Measurements from ENCODE around the gene ACTR1B.
A peak's percentile ranks its signal among the peaks of the same experiment; 100 is the strongest.

Gene ACTR1B

DNA sequence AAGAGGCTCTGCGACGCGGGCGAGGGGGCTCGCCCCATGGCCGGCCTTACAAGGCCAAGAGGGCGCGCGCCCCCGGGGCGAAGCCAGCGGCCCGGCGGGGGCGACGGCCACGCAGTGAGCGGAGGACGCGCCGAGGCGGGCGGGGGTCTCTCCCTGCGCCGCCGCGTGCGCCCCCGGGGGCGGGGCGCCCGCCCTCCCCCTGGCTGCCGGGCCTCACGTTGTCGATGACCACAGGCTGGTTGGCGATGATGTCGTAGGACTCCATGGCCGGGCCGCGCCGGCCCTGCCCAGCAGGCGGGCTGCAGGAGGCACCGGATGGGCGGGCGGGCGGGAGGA is 250 bp downstream of the ACTR1B start:
- H3K4me1 ChIP-seq (ENCODE audit: control insufficient read depth, insufficient read depth, low read length): peaks cover 29% of the 10 kb centered on the region
- H3K9me3 ChIP-seq (replicated peaks; ENCODE audit: low read length): no peaks in the 10 kb centered on the region
- peak overlapping the region; percentile 71 for H3K4me3 ChIP-seq (ENCODE audit: low read length)
- peaks cover 11% of the 10 kb centered on the region for H3K36me3 ChIP-seq (ENCODE audit: insufficient read depth, low read length)
- peak overlapping the region; percentile 93 for H3K9ac ChIP-seq (ENCODE audit: low read depth, low read length)
- H3K27me3 ChIP-seq (ENCODE audit: control insufficient read depth, insufficient read depth, low read length): no peaks in the 10 kb centered on the region
- H3K4me2 ChIP-seq (ENCODE audit: low read length): peak overlapping the region; percentile 81

DNA sequence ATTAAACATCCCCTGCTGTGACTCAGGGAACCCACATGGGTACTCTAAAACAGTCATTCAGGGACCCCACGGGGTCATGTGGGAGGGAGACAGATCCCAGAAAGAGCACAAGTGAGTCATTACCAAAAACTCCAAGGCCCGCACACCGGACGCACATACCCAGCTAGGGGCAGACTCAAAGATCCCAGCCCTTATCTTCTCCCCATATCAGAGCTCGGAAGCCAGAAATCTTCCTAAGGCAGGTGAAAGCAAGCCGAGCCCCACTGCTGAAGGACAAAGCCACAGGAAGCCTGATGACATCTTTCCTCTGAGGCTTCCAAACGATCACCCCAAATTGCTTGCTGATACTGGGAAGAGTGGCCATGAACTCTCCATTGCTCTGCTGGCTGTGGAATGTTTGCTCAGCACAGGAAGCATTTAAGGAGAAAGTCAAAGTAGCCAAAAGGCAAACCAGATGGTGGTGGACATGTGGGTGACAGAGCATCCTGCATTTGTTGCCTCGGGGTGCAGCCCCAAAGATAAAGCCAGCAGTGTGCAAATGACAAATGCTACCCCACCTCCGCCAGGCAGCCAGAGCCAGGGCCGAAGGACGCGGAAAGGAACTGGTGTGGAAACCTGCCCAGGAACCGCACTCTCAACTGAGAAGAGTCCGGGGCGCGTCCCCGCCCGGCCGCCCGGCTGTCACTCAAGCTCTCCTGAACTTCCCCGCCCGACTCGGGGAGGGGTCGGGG is 784 bp downstream of the ACTR1B start:
- peaks cover 16% of the 10 kb centered on the region for H3K36me3 ChIP-seq (ENCODE audit: insufficient read depth, low read length)
- peak overlapping the region; percentile 81 for H3K4me2 ChIP-seq (ENCODE audit: low read length)
- peak overlapping the region; percentile 93 for H3K9ac ChIP-seq (ENCODE audit: low read depth, low read length)
- peaks cover 29% of the 10 kb centered on the region for H3K4me1 ChIP-seq (ENCODE audit: control insufficient read depth, insufficient read depth, low read length)
- no peaks in the 10 kb centered on the region for H3K9me3 ChIP-seq (replicated peaks; ENCODE audit: low read length)
- H3K27me3 ChIP-seq (ENCODE audit: control insufficient read depth, insufficient read depth, low read length): no peaks in the 10 kb centered on the region
- H3K4me3 ChIP-seq (ENCODE audit: low read length): peak overlapping the region; percentile 71

DNA sequence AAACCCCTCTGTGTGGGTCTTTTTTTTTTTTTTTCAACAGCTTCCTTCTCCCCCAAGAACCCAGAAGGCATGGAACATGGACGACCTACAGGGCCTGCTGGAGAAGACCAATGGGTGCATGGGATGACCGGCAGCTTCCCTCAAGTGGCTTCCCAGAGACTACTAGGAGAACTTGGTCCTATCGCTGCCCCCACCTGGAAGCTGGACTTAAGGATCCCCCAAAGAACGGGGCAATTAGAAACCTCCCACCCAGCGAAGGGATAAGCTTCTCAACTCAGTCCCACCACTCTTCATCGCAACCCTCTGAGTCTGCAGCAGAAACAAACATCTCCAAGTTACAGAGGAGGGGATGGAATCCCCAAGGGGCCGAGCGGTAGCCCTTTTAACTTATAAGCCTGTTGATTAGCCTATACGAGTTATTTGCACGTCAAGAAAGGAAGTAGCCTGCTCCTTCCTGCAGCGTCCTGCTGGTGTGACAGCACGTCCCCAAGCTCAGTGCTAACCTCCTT is 1.4 kb downstream of the ACTR1B start:
- Histone ChIP-seq H3K4me3 (ENCODE audit: low read length) (peak overlapping the region; percentile 71), H3K4me2 (ENCODE audit: low read length) (peak overlapping the region; percentile 81), H3K27me3 (ENCODE audit: control insufficient read depth, insufficient read depth, low read length) (no peaks in the 10 kb centered on the region), H3K4me1 (ENCODE audit: control insufficient read depth, insufficient read depth, low read length) (peaks cover 29% of the 10 kb centered on the region), H3K9ac (ENCODE audit: low read depth, low read length) (peak overlapping the region; percentile 93), H3K36me3 (ENCODE audit: insufficient read depth, low read length) (peaks cover 22% of the 10 kb centered on the region), H3K9me3 (replicated peaks; ENCODE audit: low read length) (no peaks in the 10 kb centered on the region)

DNA sequence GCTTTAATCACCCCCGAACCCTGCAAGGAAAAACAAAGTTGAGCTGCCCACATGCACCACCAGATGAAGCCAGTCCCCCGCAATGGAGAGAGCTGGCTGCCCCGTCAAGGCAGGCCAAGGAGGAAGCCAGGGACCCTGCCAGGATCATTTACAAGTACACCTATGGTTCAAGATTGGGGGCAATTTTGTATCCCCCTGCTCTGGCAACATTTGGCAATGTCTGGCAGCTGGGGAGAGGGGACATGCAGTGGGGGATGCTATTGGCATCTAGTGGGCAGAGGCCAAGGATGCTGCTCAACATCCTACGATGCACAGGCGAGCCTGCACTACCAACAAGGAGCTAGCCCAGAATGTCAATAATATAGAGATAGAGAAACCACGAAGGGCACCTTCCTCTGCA is 1.9 kb downstream of the ACTR1B start:
- H3K4me3 ChIP-seq (ENCODE audit: low read length): peak overlapping the region; percentile 71

DNA sequence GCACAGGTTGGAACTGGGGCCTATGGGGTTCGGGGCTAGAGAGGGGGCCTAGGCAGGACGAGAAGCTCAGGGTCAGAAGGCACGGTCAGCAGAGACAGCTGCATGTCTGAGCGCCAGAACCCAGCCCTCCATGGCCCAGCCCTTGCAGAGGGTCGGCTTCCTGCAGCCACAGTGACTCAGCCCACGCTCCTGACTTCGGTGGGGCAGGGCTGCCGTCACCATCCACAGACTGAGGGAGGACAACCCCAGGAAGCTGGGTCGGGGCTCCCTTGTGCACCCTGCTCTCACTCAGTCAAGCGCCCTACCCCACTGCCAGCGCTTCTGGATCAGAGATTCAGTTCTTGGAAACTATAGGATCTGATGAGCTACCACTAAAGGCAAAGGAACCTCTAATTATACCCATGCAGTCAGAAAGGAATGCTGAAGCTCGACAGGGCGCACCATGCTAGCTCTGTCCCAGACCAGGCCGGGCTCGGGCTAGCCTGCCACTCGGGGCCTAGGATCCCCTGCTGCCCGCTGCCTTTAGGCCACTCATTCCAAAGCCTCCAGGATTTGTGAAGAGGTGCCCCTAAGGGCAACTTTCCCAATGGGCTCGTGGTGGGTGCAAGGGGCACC is 3.0 kb downstream of the ACTR1B start:
- Histone ChIP-seq H3K4me2 (ENCODE audit: low read length) (peak overlapping the region; percentile 81), H3K4me3 (ENCODE audit: low read length) (peak overlapping the region; percentile 35), H3K9me3 (replicated peaks; ENCODE audit: low read length) (no peaks in the 10 kb centered on the region), H3K27me3 (ENCODE audit: control insufficient read depth, insufficient read depth, low read length) (no peaks in the 10 kb centered on the region), H3K4me1 (ENCODE audit: control insufficient read depth, insufficient read depth, low read length) (peaks cover 29% of the 10 kb centered on the region), H3K9ac (ENCODE audit: low read depth, low read length) (peak overlapping the region; percentile 17), H3K36me3 (ENCODE audit: insufficient read depth, low read length) (peaks cover 38% of the 10 kb centered on the region)

More for the DNA sequence above, 1.9 kb downstream of the ACTR1B start:
- Histone ChIP-seq H3K36me3 (ENCODE audit: insufficient read depth, low read length) (peaks cover 27% of the 10 kb centered on the region), H3K4me2 (ENCODE audit: low read length) (peak overlapping the region; percentile 81), H3K4me1 (ENCODE audit: control insufficient read depth, insufficient read depth, low read length) (peaks cover 29% of the 10 kb centered on the region), H3K27me3 (ENCODE audit: control insufficient read depth, insufficient read depth, low read length) (no peaks in the 10 kb centered on the region), H3K9me3 (replicated peaks; ENCODE audit: low read length) (no peaks in the 10 kb centered on the region), H3K9ac (ENCODE audit: low read depth, low read length) (peak overlapping the region; percentile 93)

DNA sequence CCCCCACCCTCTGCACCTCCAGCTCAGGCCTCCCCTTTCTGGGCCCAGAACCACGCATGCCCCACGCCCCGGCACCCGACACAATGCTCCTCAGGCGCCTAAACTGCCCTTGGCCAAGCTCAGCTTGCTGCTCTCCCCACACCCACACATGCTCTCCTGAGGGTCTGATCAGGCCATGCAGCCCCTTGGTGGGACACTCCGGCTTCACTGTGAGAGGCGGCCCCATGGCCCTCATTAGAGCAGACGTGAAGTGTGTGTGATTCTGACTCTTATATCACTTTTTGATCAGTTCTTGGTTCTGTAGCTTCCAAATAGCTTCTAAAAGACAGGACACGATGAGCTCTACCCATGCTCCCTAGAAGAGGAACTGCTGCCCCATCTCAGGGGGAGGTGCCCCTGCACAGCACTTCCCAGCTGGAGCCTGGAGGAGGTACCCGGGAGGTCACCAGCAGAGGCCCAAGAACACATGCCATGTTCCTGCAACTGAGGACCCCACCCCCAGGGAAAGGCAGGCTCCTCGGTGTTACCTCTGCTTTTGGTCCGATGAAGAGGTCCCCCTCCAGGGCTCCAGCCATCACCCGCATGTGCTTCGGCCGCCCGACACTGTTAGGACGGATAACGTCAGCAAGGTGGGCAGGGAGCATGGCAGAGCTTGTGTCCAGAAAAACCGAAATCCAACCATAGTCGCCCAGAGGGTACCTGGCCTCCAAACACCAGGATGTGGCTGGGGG is 3.6 kb downstream of the ACTR1B start:
- H3K4me2 ChIP-seq (ENCODE audit: low read length): peak overlapping the region; percentile 81
- no peaks in the 10 kb centered on the region for H3K27me3 ChIP-seq (ENCODE audit: control insufficient read depth, insufficient read depth, low read length)
- no peaks in the 10 kb centered on the region for H3K9me3 ChIP-seq (replicated peaks; ENCODE audit: low read length)
- peaks cover 45% of the 10 kb centered on the region for H3K36me3 ChIP-seq (ENCODE audit: insufficient read depth, low read length)
- no peak overlapping the region for H3K9ac ChIP-seq (ENCODE audit: low read depth, low read length)
- peaks cover 29% of the 10 kb centered on the region for H3K4me1 ChIP-seq (ENCODE audit: control insufficient read depth, insufficient read depth, low read length)
- H3K4me3 ChIP-seq (ENCODE audit: low read length): peak overlapping the region; percentile 35

DNA sequence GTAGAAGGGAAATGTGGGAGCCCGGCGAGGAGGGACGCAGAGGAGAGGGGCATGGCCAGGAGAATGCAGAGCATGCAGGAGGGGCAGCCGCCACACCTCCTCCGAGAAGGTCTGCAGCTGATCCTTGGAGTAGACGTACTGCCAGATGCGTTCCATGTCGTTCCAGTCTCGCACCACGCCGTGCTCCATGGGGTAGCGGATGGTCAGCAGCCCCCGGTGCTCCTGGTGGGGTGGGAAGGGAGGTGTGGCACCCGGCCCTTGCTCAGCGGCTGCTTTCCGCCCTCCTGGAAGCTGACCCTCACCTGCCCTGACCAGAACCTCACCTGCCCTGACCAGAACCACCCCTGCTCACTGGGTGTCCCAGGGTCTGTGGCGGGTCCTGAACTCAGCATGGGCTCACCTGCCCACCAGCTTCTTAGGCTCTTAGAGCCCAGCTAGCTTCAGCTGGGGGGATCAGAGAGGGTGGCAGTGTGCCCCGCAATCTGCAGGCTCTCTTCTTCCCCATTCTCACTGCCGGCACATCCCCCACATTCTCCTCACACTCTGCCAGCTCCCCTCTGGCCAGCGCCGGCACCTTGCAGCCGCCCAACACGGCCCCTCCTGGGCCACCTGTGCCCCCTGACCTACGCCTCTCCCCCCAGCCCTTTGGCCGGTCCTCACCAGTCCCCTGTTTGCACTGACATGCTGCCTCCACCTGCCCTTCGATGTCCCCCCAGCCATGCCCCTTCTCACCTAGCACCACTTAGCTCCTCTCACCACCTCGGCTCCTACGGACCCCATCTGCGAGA is 4.4 kb downstream of the ACTR1B start:
- H3K27me3 ChIP-seq (ENCODE audit: control insufficient read depth, insufficient read depth, low read length): no peaks in the 10 kb centered on the region
- H3K36me3 ChIP-seq (ENCODE audit: insufficient read depth, low read length): peaks cover 52% of the 10 kb centered on the region
- no peak overlapping the region for H3K9ac ChIP-seq (ENCODE audit: low read depth, low read length)
- H3K4me2 ChIP-seq (ENCODE audit: low read length): no peak overlapping the region
- no peak overlapping the region for H3K4me3 ChIP-seq (ENCODE audit: low read length)
- peaks cover 25% of the 10 kb centered on the region for H3K4me1 ChIP-seq (ENCODE audit: control insufficient read depth, insufficient read depth, low read length)
- H3K9me3 ChIP-seq (replicated peaks; ENCODE audit: low read length): no peaks in the 10 kb centered on the region

DNA sequence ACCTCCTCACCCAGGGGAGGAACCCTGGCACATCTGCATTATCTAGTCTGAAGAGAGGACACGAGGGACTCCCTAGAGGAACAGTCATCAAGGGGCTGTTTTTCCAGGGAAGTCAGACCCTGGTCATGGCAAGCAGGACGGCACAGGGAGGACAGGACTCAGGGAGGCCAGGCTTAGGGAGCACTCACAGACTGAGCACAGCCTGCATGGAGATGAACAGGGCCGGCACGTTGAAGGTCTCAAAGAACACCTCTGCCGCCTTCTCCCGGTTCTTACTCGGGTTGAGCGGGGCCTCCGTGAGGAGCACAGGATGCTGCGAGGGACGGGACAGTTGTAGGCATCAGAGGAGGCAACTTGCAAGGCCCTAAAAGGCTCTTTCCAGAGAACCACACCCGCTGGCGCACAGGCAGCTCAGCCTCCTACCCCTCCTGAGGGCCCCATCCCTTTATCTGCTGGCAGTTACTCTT is 5.1 kb downstream of the ACTR1B start:
- no peaks in the 10 kb centered on the region for H3K9me3 ChIP-seq (replicated peaks; ENCODE audit: low read length)
- H3K4me1 ChIP-seq (ENCODE audit: control insufficient read depth, insufficient read depth, low read length): peaks cover 25% of the 10 kb centered on the region
- no peak overlapping the region for H3K4me3 ChIP-seq (ENCODE audit: low read length)
- no peak overlapping the region for H3K9ac ChIP-seq (ENCODE audit: low read depth, low read length)
- no peaks in the 10 kb centered on the region for H3K27me3 ChIP-seq (ENCODE audit: control insufficient read depth, insufficient read depth, low read length)
- no peak overlapping the region for H3K4me2 ChIP-seq (ENCODE audit: low read length)
- H3K36me3 ChIP-seq (ENCODE audit: insufficient read depth, low read length): peaks cover 59% of the 10 kb centered on the region

DNA sequence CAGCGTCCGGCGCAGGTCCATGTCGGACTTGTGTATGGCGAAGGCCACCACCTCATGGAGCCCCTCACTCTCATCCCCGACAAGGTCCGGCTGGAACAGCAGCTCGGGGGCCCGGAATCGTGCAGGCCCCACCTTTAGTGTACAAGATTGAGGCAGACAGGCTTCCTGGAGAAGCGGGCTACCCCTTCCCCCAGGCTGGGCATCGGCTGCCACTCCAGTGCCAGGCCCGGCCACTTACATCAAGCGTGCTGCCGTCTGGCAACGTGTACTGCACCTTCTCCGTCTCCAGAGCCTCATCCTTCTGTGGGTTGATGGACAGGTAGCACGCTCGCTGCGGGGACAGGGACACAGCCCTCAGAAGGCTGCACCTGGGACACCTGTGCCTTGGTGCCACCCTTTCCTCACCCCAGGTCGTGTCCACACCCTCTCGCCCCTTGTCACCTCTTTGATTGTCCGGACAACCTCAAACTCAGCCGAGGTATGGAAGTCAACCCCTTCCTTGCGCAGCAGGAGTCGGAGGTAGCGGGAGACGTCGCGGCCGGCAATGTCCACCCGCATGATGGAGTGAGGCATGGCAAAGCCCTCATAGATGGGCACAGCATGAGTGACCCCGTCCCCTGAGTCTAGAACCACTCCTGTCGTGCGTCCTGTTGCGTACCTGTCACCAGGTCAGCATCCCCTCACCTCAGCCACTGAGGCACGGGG is 5.7 kb downstream of the ACTR1B start:
- Histone ChIP-seq H3K9ac (ENCODE audit: low read depth, low read length) (no peak overlapping the region), H3K4me1 (ENCODE audit: control insufficient read depth, insufficient read depth, low read length) (peaks cover 25% of the 10 kb centered on the region), H3K4me2 (ENCODE audit: low read length) (no peak overlapping the region), H3K9me3 (replicated peaks; ENCODE audit: low read length) (no peaks in the 10 kb centered on the region), H3K36me3 (ENCODE audit: insufficient read depth, low read length) (peaks cover 63% of the 10 kb centered on the region), H3K27me3 (ENCODE audit: control insufficient read depth, insufficient read depth, low read length) (no peaks in the 10 kb centered on the region), H3K4me3 (ENCODE audit: low read length) (no peak overlapping the region)

DNA sequence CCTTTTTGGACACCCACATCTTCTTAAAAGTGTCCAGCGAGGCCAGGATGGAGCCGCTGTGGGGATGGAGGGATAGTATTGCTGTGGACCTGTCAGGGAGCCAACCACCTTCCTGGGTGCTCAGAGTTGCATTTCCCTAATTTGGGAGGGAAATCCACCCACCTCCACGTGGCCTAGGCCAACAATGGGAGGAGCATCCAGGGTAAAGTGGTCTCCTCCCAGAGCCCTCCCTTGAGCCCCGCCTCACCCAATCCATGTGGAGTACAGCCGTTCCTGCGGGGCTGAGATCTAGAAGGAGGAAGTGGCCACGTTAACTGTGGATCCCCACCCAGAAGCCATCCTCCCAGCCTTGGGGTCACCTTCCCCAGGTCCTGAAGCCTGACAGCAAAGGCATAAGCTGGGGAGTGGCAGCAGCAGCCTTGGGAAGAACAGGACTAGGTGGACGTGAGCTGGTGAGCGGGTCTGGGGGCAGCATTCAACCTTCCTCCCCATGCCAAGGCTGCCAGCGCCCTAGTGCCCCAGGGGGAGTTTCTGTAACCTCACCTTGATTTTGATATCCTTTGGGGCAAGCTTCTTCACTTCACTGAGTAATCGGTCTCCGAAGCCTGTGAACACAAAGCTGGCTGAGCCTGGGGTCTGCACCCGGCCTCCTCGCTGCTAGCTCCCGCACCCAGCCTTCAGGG is 6.8 kb downstream of the ACTR1B start:
- Histone ChIP-seq H3K4me3 (ENCODE audit: low read length) (no peak overlapping the region), H3K9ac (ENCODE audit: low read depth, low read length) (no peak overlapping the region), H3K36me3 (ENCODE audit: insufficient read depth, low read length) (peaks cover 63% of the 10 kb centered on the region), H3K4me2 (ENCODE audit: low read length) (no peak overlapping the region), H3K27me3 (ENCODE audit: control insufficient read depth, insufficient read depth, low read length) (no peaks in the 10 kb centered on the region), H3K9me3 (replicated peaks; ENCODE audit: low read length) (no peaks in the 10 kb centered on the region), H3K4me1 (ENCODE audit: control insufficient read depth, insufficient read depth, low read length) (peaks cover 19% of the 10 kb centered on the region)
